ENCODE data around the gene DENND1A. TPM values are rescaled to one million over a fixed set of nuclear protein-coding genes. Genes with fewer than 3 reads are reported as not detected.

Gene DENND1A
- total RNA-seq, 1 donor from 2014 or later: 12.7 TPM

GRCh38 chr9:123418506-123418905 lies 511.4 kb downstream of the DENND1A start:
- H3K9me3 ChIP-seq (ENCODE audit: insufficient read depth, low read depth, low read length): no peaks in the 10 kb centered on the region
- no peaks in the 10 kb centered on the region for H3K79me2 ChIP-seq (ENCODE audit: insufficient read depth, low read length)
- H3K27me3 ChIP-seq (ENCODE audit: insufficient read depth, low read length): peaks cover 3% of the 10 kb centered on the region
- no peak overlapping the region for H3K9ac ChIP-seq (ENCODE audit: low read length)
- no peak overlapping the region for H2AFZ ChIP-seq (ENCODE audit: low read depth, low read length)
- no peak overlapping the region for H3K27ac ChIP-seq (ENCODE audit: low read depth, low read length)
- no peak overlapping the region for H3K4me3 ChIP-seq (ENCODE audit: insufficient read depth, low read depth, low read length)
- Mint-ChIP-seq H3K27ac (ENCODE audit: unreplicated experiment) (no peak overlapping the region), H3K4me1 (ENCODE audit: low read depth, unreplicated experiment) (no peaks in the 10 kb centered on the region), H3K27me3 (ENCODE audit: low read depth, unreplicated experiment) (peaks cover 54% of the 10 kb centered on the region), H3K36me3 (ENCODE audit: low read depth, unreplicated experiment) (peaks cover 26% of the 10 kb centered on the region), H3K4me3 (ENCODE audit: unreplicated experiment) (no peak overlapping the region), H3K9me3 (ENCODE audit: unreplicated experiment) (peaks cover 3% of the 10 kb centered on the region)
- no peaks in the 10 kb centered on the region for H4K20me1 ChIP-seq (ENCODE audit: insufficient read depth, low read length)
- no peaks in the 10 kb centered on the region for H3K4me1 ChIP-seq (ENCODE audit: insufficient read depth, low read length)
- FAIRE-seq (no peak), DNase-seq (ENCODE audit: low read depth) (no peak)
- H3K36me3 ChIP-seq (ENCODE audit: insufficient read depth, low read length): no peaks in the 10 kb centered on the region
- H3K4me2 ChIP-seq (ENCODE audit: low read length): no peak overlapping the region
- TF ChIP-seq, protein P1, sequence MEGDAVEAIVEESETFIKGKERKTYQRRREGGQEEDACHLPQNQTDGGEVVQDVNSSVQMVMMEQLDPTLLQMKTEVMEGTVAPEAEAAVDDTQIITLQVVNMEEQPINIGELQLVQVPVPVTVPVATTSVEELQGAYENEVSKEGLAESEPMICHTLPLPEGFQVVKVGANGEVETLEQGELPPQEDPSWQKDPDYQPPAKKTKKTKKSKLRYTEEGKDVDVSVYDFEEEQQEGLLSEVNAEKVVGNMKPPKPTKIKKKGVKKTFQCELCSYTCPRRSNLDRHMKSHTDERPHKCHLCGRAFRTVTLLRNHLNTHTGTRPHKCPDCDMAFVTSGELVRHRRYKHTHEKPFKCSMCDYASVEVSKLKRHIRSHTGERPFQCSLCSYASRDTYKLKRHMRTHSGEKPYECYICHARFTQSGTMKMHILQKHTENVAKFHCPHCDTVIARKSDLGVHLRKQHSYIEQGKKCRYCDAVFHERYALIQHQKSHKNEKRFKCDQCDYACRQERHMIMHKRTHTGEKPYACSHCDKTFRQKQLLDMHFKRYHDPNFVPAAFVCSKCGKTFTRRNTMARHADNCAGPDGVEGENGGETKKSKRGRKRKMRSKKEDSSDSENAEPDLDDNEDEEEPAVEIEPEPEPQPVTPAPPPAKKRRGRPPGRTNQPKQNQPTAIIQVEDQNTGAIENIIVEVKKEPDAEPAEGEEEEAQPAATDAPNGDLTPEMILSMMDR (IDR thresholded peaks at IDR 0.05; ENCODE audit: insufficient read depth, low read depth, low read length): no peak
- TF ChIP-seq EZH2 (IDR thresholded peaks at IDR 0.05; ENCODE audit: insufficient read depth, low read length): no peak

- no peaks in the 10 kb centered on the region for H3K79me2 ChIP-seq (ENCODE audit: insufficient read depth, low read length)
Observed at GRCh38 chr9:123418052-123418430, 511.9 kb downstream of the DENND1A start.

More at GRCh38 chr9:123418052-123418430, 511.9 kb downstream of the DENND1A start:
- Mint-ChIP-seq H3K4me1 (ENCODE audit: low read depth, unreplicated experiment) (no peaks in the 10 kb centered on the region), H3K27ac (ENCODE audit: unreplicated experiment) (no peak overlapping the region), H3K4me3 (ENCODE audit: unreplicated experiment) (no peak overlapping the region), H3K9me3 (ENCODE audit: unreplicated experiment) (peaks cover 3% of the 10 kb centered on the region), H3K36me3 (ENCODE audit: low read depth, unreplicated experiment) (peaks cover 26% of the 10 kb centered on the region), H3K27me3 (ENCODE audit: low read depth, unreplicated experiment) (peaks cover 50% of the 10 kb centered on the region)
- TF ChIP-seq, protein P1 (IDR thresholded peaks at IDR 0.05; ENCODE audit: insufficient read depth, low read depth, low read length): no peak
- TF ChIP-seq EZH2 (IDR thresholded peaks at IDR 0.05; ENCODE audit: insufficient read depth, low read length): no peak
- no peak for FAIRE-seq
- Histone ChIP-seq H3K36me3 (ENCODE audit: insufficient read depth, low read length) (no peaks in the 10 kb centered on the region), H4K20me1 (ENCODE audit: insufficient read depth, low read length) (no peaks in the 10 kb centered on the region), H3K4me3 (ENCODE audit: insufficient read depth, low read depth, low read length) (no peak overlapping the region), H3K9me3 (ENCODE audit: insufficient read depth, low read depth, low read length) (no peaks in the 10 kb centered on the region), H3K4me1 (ENCODE audit: insufficient read depth, low read length) (no peaks in the 10 kb centered on the region), H3K4me2 (ENCODE audit: low read length) (no peak overlapping the region), H3K27me3 (ENCODE audit: insufficient read depth, low read length) (peaks cover 3% of the 10 kb centered on the region), H3K9ac (ENCODE audit: low read length) (no peak overlapping the region), H3K27ac (ENCODE audit: low read depth, low read length) (no peak overlapping the region), H2AFZ (ENCODE audit: low read depth, low read length) (no peak overlapping the region)
- no peak for DNase-seq (ENCODE audit: low read depth)

Data from astrocyte (in vitro differentiated cells and primary cell).